ENCODE data around the gene CD244. TPM values are rescaled to one million over a fixed set of nuclear protein-coding genes. Genes with fewer than 3 reads are reported as not detected.

The CD244 gene
- total RNA-seq, 1 donor, result not detected

DNA sequence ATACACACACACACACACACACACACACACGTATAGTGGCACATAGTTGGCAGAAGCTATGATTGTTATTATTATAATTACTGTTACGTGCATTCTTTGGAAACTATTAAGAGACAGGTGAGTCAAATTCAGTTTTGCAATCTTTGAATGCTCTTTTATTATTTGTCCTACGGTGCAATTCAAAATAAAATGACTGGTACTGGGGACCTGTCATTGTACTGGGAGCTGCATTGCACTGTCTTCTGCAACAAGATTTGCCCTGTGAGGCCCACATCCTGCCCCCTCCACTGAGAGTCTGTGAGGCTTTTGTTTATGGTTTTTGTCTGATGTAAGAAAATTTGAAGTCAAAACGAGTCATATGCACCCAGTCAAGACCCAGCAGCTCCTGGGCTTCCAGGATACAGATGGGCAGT is 64.8 kb downstream of the CD244 start:
- TF ChIP-seq, protein P1, sequence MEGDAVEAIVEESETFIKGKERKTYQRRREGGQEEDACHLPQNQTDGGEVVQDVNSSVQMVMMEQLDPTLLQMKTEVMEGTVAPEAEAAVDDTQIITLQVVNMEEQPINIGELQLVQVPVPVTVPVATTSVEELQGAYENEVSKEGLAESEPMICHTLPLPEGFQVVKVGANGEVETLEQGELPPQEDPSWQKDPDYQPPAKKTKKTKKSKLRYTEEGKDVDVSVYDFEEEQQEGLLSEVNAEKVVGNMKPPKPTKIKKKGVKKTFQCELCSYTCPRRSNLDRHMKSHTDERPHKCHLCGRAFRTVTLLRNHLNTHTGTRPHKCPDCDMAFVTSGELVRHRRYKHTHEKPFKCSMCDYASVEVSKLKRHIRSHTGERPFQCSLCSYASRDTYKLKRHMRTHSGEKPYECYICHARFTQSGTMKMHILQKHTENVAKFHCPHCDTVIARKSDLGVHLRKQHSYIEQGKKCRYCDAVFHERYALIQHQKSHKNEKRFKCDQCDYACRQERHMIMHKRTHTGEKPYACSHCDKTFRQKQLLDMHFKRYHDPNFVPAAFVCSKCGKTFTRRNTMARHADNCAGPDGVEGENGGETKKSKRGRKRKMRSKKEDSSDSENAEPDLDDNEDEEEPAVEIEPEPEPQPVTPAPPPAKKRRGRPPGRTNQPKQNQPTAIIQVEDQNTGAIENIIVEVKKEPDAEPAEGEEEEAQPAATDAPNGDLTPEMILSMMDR (IDR thresholded peaks at IDR 0.05; ENCODE audit: extremely low read depth, low read depth, low read length), result no peak
- H3K36me3 ChIP-seq (ENCODE audit: insufficient read depth, low read length), result no peaks in the 10 kb centered on the region

DNA sequence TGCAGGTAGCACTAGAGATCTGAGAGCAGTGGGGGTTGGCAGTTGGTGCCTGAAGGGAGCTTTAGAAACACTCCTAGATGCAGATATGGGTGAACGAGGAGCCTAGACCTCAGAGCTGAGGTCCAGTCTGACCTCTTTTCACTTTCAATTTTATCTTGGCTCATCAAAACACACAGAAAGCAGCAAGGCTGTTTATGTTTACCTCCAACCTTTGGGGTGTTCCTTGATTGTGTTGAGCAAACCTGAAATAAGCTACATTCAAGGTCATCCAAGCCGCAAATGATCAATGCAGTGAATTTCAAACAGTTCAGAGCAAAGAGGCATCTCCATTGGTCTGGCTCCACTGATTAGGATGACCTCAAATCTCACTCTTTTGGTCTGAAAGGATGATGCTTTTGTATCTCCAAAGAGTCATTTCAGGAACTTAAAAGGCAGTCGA is 65.4 kb downstream of the CD244 start:
- no peaks in the 10 kb centered on the region for H3K27me3 ChIP-seq (ENCODE audit: insufficient read depth, low read length)
- no peaks in the 10 kb centered on the region for H3K9me3 ChIP-seq (ENCODE audit: low read depth, low read length)
- H3K4me1 ChIP-seq (ENCODE audit: insufficient read depth, low read length), result no peaks in the 10 kb centered on the region
- TF ChIP-seq, protein P1 (IDR thresholded peaks at IDR 0.05; ENCODE audit: extremely low read depth, low read depth, low read length), result no peak
- no peak for DNase-seq (ENCODE audit: insufficient read length, low spot score, missing footprints)
- no peak overlapping the region for H3K27ac ChIP-seq (ENCODE audit: low read depth, low read length)
- H3K4me2 ChIP-seq (ENCODE audit: insufficient read depth, low read length), result no peak overlapping the region
- H3K79me2 ChIP-seq (ENCODE audit: insufficient read depth, low read length), result no peaks in the 10 kb centered on the region
- H4K20me1 ChIP-seq (ENCODE audit: insufficient read depth, low read length), result no peaks in the 10 kb centered on the region
- H3K4me3 ChIP-seq (ENCODE audit: insufficient read depth, low read length), result no peak overlapping the region
- H3K36me3 ChIP-seq (ENCODE audit: insufficient read depth, low read length), result no peaks in the 10 kb centered on the region
- H2AFZ ChIP-seq (ENCODE audit: low read length), result no peak overlapping the region

More for the DNA sequence above, 64.8 kb downstream of the CD244 start:
- H3K4me3 ChIP-seq (ENCODE audit: insufficient read depth, low read length), result no peak overlapping the region
- no peak overlapping the region for H3K4me2 ChIP-seq (ENCODE audit: insufficient read depth, low read length)
- no peak for DNase-seq (ENCODE audit: insufficient read length, low spot score, missing footprints)
- no peaks in the 10 kb centered on the region for H3K4me1 ChIP-seq (ENCODE audit: insufficient read depth, low read length)
- no peaks in the 10 kb centered on the region for H3K9me3 ChIP-seq (ENCODE audit: low read depth, low read length)
- H4K20me1 ChIP-seq (ENCODE audit: insufficient read depth, low read length), result no peaks in the 10 kb centered on the region
- no peaks in the 10 kb centered on the region for H3K27me3 ChIP-seq (ENCODE audit: insufficient read depth, low read length)
- no peaks in the 10 kb centered on the region for H3K79me2 ChIP-seq (ENCODE audit: insufficient read depth, low read length)
- no peak overlapping the region for H3K27ac ChIP-seq (ENCODE audit: low read depth, low read length)
- no peak overlapping the region for H2AFZ ChIP-seq (ENCODE audit: low read length)

DNA sequence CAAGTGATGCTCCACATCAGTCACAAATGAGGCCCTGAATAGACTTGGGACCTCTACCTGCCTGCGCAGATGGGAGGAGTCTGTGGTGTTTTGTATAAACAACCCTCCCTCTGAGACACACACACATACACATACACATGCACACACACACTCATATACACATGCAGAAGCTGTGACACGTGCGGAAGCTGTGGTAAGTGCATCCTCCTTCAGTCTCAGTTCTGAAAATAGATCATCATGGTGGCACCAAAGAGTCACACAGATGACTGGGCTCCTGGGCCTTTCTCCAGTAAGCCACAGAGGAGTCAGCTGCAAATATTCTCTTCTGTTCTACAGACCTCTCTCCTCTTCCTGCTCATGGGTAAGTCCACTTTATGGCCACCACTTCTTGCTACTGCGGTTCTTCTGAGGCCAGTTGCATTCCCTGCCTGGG is 66.7 kb downstream of the CD244 start, which contains the start of gene LY9:
Gene LY9 (plus strand): TSS at position 224 of the 433 bp plus-strand sequence. CDS start 14 bp downstream, at position 238.
- Histone ChIP-seq H3K4me3 (ENCODE audit: insufficient read depth, low read length) (no peak within 1 kb of the TSS), H3K4me1 (ENCODE audit: insufficient read depth, low read length) (no peaks in the 10 kb centered on the region), H3K36me3 (ENCODE audit: insufficient read depth, low read length) (no peaks in the 10 kb centered on the region), H3K9me3 (ENCODE audit: low read depth, low read length) (no peaks in the 10 kb centered on the region), H3K27ac (ENCODE audit: low read depth, low read length) (no peak within 1 kb of the TSS), H4K20me1 (ENCODE audit: insufficient read depth, low read length) (no peaks in the 10 kb centered on the region), H3K27me3 (ENCODE audit: insufficient read depth, low read length) (no peaks in the 10 kb centered on the region), H3K79me2 (ENCODE audit: insufficient read depth, low read length) (no peaks in the 10 kb centered on the region), H2AFZ (ENCODE audit: low read length) (no peak within 1 kb of the TSS), H3K4me2 (ENCODE audit: insufficient read depth, low read length) (no peak within 1 kb of the TSS)
- TF ChIP-seq, protein P1 (IDR thresholded peaks at IDR 0.05; ENCODE audit: extremely low read depth, low read depth, low read length), result no peak
- DNase-seq (ENCODE audit: insufficient read length, low spot score, missing footprints), result no peak

DNA sequence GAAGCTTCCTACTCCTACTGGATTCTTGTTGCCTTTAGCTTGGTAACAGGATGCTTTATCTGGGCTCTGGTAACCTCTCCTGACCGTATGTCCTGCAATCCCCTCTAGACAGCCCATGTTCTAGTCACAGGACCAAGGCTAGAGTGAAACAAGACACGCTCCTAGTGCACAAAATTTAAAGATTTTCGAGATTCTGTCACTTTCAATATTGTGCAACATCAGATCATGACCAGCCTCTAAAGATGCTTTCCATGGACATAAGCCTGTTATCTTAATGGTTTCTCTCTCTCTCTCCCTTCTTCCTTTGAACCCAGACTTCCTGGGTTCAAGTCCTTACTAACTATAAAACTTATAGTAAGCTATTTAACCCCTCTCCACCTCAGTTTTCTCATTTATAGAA is 68.3 kb downstream of the CD244 start:
- Histone ChIP-seq H3K4me2 (ENCODE audit: insufficient read depth, low read length) (no peak overlapping the region), H3K27me3 (ENCODE audit: insufficient read depth, low read length) (no peaks in the 10 kb centered on the region), H3K36me3 (ENCODE audit: insufficient read depth, low read length) (no peaks in the 10 kb centered on the region), H2AFZ (ENCODE audit: low read length) (no peak overlapping the region), H3K4me1 (ENCODE audit: insufficient read depth, low read length) (no peaks in the 10 kb centered on the region), H4K20me1 (ENCODE audit: insufficient read depth, low read length) (no peaks in the 10 kb centered on the region), H3K79me2 (ENCODE audit: insufficient read depth, low read length) (no peaks in the 10 kb centered on the region), H3K27ac (ENCODE audit: low read depth, low read length) (no peak overlapping the region), H3K9me3 (ENCODE audit: low read depth, low read length) (no peaks in the 10 kb centered on the region), H3K4me3 (ENCODE audit: insufficient read depth, low read length) (no peak overlapping the region)
- no peak for DNase-seq (ENCODE audit: insufficient read length, low spot score, missing footprints)
- TF ChIP-seq, protein P1 (IDR thresholded peaks at IDR 0.05; ENCODE audit: extremely low read depth, low read depth, low read length), result no peak

Measured in osteoblast (primary cell).